Vagina (tissue), 2 donors: ENCODE data around the gene STIM2. TPM values are rescaled to one million over a fixed set of nuclear protein-coding genes. Genes with fewer than 3 reads are reported as not detected.

ENCODE experiments used
- DNase-seq, 2 donors: peaks; one replicate each; pipeline ENCODE4 v3.0.0-alpha.2; 2017; ENCODE audit errors: extremely low spot score in 2 of 2
- H3K27ac ChIP-seq: fragments of 200-600 bp; sonication (generic); one replicate; pipeline ENCODE4 v1.5.1; 2019
- H3K27me3 ChIP-seq: fragments of 200-600 bp; sonication (generic); one replicate; pipeline ENCODE4 v1.5.1; 2019
- H3K36me3 ChIP-seq, 2 donors: fragments of 200-600 bp; sonication (generic); one replicate each; pipeline ENCODE4 v1.5.1; 2017 to 2019
- H3K4me1 ChIP-seq: fragments of 200-600 bp; sonication (generic); one replicate; pipeline ENCODE4 v1.5.1; 2019
- H3K4me3 ChIP-seq, 2 donors: fragments of 200-600 bp; sonication (generic); 1 replicate in 1 of 2; 2 replicates in 1 of 2; pipeline ENCODE4 v1.5.1; 2016 to 2019
- H3K9me3 ChIP-seq: fragments of 200-600 bp; sonication (generic); one replicate; pipeline ENCODE4 v1.5.1; 2019
- POLR2A ChIP-seq, 2 donors: fragments of 450-650 bp; IDR thresholded peaks; one replicate each; pipeline ENCODE4 v1.6.1; 2017; ENCODE audit warnings: antibody characterized with exemption in 2 of 2, mild to moderate bottlenecking in 2 of 2, moderate library complexity in 2 of 2
- POLR2AphosphoS5 ChIP-seq, 2 donors: sonication (generic); formaldehyde crosslinking; IDR thresholded peaks; one replicate each; pipeline ENCODE4 v1.9.0; 2017; ENCODE audit warnings: antibody characterized with exemption in 2 of 2, mild to moderate bottlenecking in 2 of 2, low read depth in 1 of 2; ENCODE audit not compliant: insufficient read depth in 1 of 2
- intact Hi-C: fragments of 100-400 bp; cut with DNase I; formaldehyde crosslinking; loops from one replicate; pipeline ENCODE4 v1.15.1; 2023
- total RNA-seq: library from RNA; depleted of rRNA; stranded (reverse); fragments of >200 nt; gene quantifications from one replicate; pipeline ENCODE4 v1.2.3, GENCODE V29; 2016
- TF ChIP-seq, protein P1 (sequence below), 3 experiments: fragments of 450-650 bp in 2 of 3; fragments of 200-600 bp in 1 of 3; sonication (generic) in 1 of 3; IDR thresholded peaks; one replicate each; pipeline ENCODE4 v1.5.1; 2017 to 2019; ENCODE audit warnings: antibody characterized with exemption in 3 of 3, mild to moderate bottlenecking in 2 of 3, moderate library complexity in 2 of 3

STIM2 gene
- total RNA-seq, 1 donor from 2014 or later, result 39.5 TPM

DNA sequence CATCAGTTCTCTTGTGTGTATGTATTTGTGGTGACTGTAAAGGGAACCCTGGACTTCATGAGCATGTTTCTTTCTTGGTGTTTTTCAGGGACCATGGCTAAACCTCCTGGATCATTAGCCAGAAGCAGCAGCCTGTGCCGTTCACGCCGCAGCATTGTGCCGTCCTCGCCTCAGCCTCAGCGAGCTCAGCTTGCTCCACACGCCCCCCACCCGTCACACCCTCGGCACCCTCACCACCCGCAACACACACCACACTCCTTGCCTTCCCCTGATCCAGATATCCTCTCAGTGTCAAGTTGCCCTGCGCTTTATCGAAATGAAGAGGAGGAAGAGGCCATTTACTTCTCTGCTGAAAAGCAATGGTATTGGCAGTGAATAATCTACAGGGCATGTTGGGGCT, 157.0 kb downstream of the STIM2 start:
- Histone ChIP-seq H3K36me3 (peaks cover 0 to 1% of the 10 kb centered on the region in 2 donors), H3K9me3 (no peaks in the 10 kb centered on the region), H3K27me3 (no peaks in the 10 kb centered on the region), H3K27ac (no peak overlapping the region), H3K4me1 (no peaks in the 10 kb centered on the region), H3K4me3 (no peak overlapping the region)
- DNase-seq, result no peak
- intact Hi-C loops, result no loop called here
- no peak for TF ChIP-seq POLR2AphosphoS5 (IDR thresholded peaks at IDR 0.05; ENCODE audit: insufficient read depth in 1 of 2, low read depth in 1 of 2)
- TF ChIP-seq, protein P1, sequence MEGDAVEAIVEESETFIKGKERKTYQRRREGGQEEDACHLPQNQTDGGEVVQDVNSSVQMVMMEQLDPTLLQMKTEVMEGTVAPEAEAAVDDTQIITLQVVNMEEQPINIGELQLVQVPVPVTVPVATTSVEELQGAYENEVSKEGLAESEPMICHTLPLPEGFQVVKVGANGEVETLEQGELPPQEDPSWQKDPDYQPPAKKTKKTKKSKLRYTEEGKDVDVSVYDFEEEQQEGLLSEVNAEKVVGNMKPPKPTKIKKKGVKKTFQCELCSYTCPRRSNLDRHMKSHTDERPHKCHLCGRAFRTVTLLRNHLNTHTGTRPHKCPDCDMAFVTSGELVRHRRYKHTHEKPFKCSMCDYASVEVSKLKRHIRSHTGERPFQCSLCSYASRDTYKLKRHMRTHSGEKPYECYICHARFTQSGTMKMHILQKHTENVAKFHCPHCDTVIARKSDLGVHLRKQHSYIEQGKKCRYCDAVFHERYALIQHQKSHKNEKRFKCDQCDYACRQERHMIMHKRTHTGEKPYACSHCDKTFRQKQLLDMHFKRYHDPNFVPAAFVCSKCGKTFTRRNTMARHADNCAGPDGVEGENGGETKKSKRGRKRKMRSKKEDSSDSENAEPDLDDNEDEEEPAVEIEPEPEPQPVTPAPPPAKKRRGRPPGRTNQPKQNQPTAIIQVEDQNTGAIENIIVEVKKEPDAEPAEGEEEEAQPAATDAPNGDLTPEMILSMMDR (IDR thresholded peaks at IDR 0.05), result no peak
- TF ChIP-seq POLR2A (IDR thresholded peaks at IDR 0.05), result no peak

DNA sequence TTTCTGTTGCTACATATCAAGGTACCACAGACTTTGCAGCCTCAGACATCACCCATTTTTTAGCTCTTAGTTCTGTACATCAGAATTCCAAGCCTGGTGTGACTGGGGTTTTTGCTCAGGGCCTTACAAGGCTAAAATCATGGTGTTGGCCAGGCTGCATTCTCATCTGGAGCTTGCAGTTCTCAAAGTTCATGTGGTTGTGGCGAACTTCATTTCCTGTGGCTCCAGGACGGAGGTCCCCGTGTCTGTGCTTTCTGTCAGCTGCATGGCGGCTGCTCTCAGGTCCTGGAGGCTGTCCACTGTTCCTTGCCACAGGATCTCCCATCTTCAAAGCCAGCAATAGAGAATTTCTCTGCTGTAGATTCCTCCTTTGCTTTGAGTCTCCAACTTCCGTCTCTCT, 157.4 kb downstream of the STIM2 start:
- H3K4me1 ChIP-seq, result no peaks in the 10 kb centered on the region
- intact Hi-C loops, result no loop called here

DNA sequence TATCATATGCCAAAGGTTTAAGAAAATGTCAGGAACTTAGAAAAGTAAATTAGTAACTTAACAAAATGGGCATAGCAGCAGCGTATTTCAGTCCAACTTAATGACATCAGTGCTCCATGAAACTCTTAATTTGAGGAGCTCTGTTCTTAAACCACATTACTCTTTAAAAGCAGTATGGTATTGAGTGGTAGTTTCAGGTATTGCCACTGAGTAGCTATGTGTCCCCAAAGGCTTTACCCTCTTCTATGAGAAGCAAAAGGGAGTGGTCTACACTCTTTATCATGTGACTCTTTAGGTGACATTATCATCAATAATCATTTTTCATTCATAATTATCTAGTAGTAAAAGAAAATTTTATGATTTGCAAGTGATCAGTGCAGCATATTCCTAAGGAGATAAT, 158.3 kb downstream of the STIM2 start:
- no peak overlapping the region for H3K4me3 ChIP-seq
- intact Hi-C loops, result no loop called here
- H3K27ac ChIP-seq, result no peak overlapping the region
- H3K27me3 ChIP-seq, result no peaks in the 10 kb centered on the region
- no peak for DNase-seq
- H3K36me3 ChIP-seq, result peaks cover 0 to 4% of the 10 kb centered on the region in 2 donors
- no peaks in the 10 kb centered on the region for H3K4me1 ChIP-seq
- TF ChIP-seq, protein P1 (IDR thresholded peaks at IDR 0.05), result no peak
- no peak for TF ChIP-seq POLR2A (IDR thresholded peaks at IDR 0.05)
- TF ChIP-seq POLR2AphosphoS5 (IDR thresholded peaks at IDR 0.05; ENCODE audit: insufficient read depth in 1 of 2, low read depth in 1 of 2), result no peak
- H3K9me3 ChIP-seq, result no peaks in the 10 kb centered on the region

More for the DNA sequence above, 157.4 kb downstream of the STIM2 start:
- Histone ChIP-seq H3K9me3 (no peaks in the 10 kb centered on the region), H3K27me3 (no peaks in the 10 kb centered on the region), H3K36me3 (peaks cover 0 to 4% of the 10 kb centered on the region in 2 donors), H3K4me3 (no peak overlapping the region), H3K27ac (no peak overlapping the region)
- no peak for DNase-seq
- TF ChIP-seq, protein P1 (IDR thresholded peaks at IDR 0.05), result no peak
- TF ChIP-seq POLR2AphosphoS5 (IDR thresholded peaks at IDR 0.05; ENCODE audit: insufficient read depth in 1 of 2, low read depth in 1 of 2), result no peak
- no peak for TF ChIP-seq POLR2A (IDR thresholded peaks at IDR 0.05)

DNA sequence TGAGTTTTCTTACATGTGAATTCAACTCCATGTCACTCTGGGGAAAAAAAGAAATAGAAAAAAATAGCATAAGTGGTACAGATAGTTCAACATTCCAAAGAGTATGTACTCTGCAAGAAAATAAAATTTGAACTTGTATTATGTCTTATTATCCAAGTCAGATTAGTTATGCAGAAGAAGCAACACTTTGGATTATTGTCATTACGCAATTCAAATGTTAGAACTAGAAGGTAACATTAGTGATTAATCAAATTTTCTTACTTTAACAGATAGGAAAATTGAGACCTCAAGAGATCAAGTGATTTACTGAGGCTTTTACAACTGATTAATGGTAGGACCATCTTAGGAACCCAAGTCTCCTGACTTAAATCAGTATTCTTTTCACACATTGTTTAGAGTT, 159.1 kb downstream of the STIM2 start:
- Histone ChIP-seq H3K36me3 (peaks cover 0 to 4% of the 10 kb centered on the region in 2 donors), H3K27me3 (no peaks in the 10 kb centered on the region), H3K9me3 (no peaks in the 10 kb centered on the region), H3K4me3 (no peak overlapping the region), H3K27ac (no peak overlapping the region), H3K4me1 (no peaks in the 10 kb centered on the region)
- intact Hi-C loops, result no loop called here
- no peak for DNase-seq
- TF ChIP-seq POLR2A (IDR thresholded peaks at IDR 0.05) (no peak), POLR2AphosphoS5 (IDR thresholded peaks at IDR 0.05; ENCODE audit: insufficient read depth in 1 of 2, low read depth in 1 of 2) (no peak)
- TF ChIP-seq, protein P1 (IDR thresholded peaks at IDR 0.05), result no peak

DNA sequence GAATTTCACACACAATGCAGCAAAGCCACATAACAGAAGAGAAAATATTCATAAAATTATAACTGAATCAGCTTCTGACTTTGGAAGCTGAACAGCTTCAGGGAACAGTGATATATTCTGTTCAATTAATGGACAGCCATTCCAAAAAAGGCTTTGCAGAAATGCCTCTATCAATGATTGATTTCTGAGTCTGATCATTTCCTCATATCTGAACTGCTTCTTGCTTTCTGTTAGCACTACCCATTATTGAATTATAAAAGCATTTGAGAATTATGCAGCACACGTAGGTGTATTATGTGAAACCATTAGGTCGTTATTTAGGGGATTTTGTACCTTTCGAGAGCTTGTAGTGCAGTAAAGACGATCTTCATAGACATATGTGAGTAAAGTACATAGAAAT, 159.6 kb downstream of the STIM2 start:
- H3K4me3 ChIP-seq, result no peak overlapping the region
- H3K4me1 ChIP-seq, result no peaks in the 10 kb centered on the region
- peaks cover 0 to 4% of the 10 kb centered on the region in 2 donors for H3K36me3 ChIP-seq
- no peaks in the 10 kb centered on the region for H3K9me3 ChIP-seq
- no peak overlapping the region for H3K27ac ChIP-seq
- no peak for DNase-seq
- no peaks in the 10 kb centered on the region for H3K27me3 ChIP-seq
- intact Hi-C loops, result no loop called here
- TF ChIP-seq POLR2A (IDR thresholded peaks at IDR 0.05) (no peak), POLR2AphosphoS5 (IDR thresholded peaks at IDR 0.05; ENCODE audit: insufficient read depth in 1 of 2, low read depth in 1 of 2) (no peak)
- TF ChIP-seq, protein P1 (IDR thresholded peaks at IDR 0.05), result no peak
